PFSK-1 (cell line): ENCODE data around the gene ZMYND15.

ENCODE experiments used
- FOXP2 ChIP-seq: optimal IDR thresholded peaks from 2 replicates; pipeline ENCODE3; 2011; ENCODE audit warnings: borderline replicate concordance, control low read depth, inconsistent platforms; ENCODE audit not compliant: insufficient read depth; ENCODE audit errors: extremely low read length, extremely low read depth
- POLR2AphosphoS5 ChIP-seq: IDR thresholded peaks from 2 replicates; pipeline ENCODE4 v1.6.1; 2012; ENCODE audit warnings: low read depth, mild to moderate bottlenecking, control low read depth, low read length, moderate library complexity
- SIN3A ChIP-seq: IDR thresholded peaks from 2 replicates; pipeline ENCODE4 v1.6.1; 2012; ENCODE audit warnings: mild to moderate bottlenecking, low read length, moderate library complexity, borderline replicate concordance; ENCODE audit not compliant: insufficient read depth
- TAF1 ChIP-seq: IDR thresholded peaks from 2 replicates; pipeline ENCODE4 v1.6.1; 2012; ENCODE audit warnings: low read length, control low read depth, borderline replicate concordance; ENCODE audit not compliant: insufficient read depth
- TF ChIP-seq, protein P1 (sequence below), 2 experiments: IDR thresholded peaks; 2 replicates each; pipeline versions ENCODE4 v1.6.1 to v1.8.0; 2011 to 2012; ENCODE audit warnings: low read depth in 2 of 2, low read length in 2 of 2, control low read depth in 1 of 2, inconsistent platforms in 1 of 2, mild to moderate bottlenecking in 1 of 2, moderate library complexity in 1 of 2; ENCODE audit not compliant: insufficient read depth in 1 of 2

Gene ZMYND15

DNA sequence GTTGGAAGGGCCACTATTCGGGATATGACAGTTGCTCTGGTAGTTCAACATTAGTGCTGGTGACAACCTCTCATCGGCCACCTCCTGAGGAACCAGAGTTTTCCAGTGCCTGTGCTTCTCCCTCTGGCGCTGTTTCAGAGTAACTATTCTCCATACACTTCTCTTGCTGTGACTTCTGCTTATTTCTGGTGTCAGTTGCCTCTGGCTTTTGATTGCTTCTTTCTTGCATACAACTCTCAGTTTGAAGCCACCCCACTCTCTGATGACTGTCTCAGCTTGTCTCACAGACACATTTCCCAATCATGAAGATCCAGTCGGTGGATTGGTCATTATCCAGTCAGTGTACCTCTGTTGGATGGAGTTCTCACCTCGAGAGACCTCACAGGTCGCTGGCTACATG is 28.7 kb downstream of the ZMYND15 start:
- TF ChIP-seq SIN3A: no peak
- no peak for TF ChIP-seq FOXP2
- no peak for TF ChIP-seq TAF1
- TF ChIP-seq POLR2AphosphoS5: no peak
- TF ChIP-seq, protein P1, sequence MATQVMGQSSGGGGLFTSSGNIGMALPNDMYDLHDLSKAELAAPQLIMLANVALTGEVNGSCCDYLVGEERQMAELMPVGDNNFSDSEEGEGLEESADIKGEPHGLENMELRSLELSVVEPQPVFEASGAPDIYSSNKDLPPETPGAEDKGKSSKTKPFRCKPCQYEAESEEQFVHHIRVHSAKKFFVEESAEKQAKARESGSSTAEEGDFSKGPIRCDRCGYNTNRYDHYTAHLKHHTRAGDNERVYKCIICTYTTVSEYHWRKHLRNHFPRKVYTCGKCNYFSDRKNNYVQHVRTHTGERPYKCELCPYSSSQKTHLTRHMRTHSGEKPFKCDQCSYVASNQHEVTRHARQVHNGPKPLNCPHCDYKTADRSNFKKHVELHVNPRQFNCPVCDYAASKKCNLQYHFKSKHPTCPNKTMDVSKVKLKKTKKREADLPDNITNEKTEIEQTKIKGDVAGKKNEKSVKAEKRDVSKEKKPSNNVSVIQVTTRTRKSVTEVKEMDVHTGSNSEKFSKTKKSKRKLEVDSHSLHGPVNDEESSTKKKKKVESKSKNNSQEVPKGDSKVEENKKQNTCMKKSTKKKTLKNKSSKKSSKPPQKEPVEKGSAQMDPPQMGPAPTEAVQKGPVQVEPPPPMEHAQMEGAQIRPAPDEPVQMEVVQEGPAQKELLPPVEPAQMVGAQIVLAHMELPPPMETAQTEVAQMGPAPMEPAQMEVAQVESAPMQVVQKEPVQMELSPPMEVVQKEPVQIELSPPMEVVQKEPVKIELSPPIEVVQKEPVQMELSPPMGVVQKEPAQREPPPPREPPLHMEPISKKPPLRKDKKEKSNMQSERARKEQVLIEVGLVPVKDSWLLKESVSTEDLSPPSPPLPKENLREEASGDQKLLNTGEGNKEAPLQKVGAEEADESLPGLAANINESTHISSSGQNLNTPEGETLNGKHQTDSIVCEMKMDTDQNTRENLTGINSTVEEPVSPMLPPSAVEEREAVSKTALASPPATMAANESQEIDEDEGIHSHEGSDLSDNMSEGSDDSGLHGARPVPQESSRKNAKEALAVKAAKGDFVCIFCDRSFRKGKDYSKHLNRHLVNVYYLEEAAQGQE (IDR thresholded peaks at IDR 0.05; ENCODE audit: insufficient read depth in 1 of 2, low read depth in 2 of 2, low read length in 2 of 2): no peak

DNA sequence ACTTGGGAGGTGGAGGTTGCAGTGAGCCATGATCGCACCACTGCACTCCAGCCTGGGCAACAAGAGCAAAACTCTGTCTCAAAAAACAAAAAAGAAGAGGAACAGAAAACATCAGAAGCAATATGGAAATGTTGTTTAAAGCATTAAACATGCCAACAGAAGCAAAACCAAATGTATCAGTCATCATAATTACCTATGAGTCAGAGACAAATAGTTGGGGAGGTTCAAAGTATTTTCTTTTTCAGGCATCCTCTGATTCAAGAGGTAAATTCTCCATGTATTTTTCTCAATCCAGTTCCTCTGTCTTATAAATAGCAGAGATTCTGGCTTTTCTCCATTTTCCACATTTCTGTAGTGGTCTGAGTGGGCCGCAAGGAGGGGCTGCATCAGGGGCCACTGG is 30.0 kb downstream of the ZMYND15 start:
- TF ChIP-seq FOXP2: no peak
- TF ChIP-seq, protein P1 (IDR thresholded peaks at IDR 0.05; ENCODE audit: insufficient read depth in 1 of 2, low read depth in 2 of 2, low read length in 2 of 2): no peak
- TF ChIP-seq POLR2AphosphoS5: no peak

DNA sequence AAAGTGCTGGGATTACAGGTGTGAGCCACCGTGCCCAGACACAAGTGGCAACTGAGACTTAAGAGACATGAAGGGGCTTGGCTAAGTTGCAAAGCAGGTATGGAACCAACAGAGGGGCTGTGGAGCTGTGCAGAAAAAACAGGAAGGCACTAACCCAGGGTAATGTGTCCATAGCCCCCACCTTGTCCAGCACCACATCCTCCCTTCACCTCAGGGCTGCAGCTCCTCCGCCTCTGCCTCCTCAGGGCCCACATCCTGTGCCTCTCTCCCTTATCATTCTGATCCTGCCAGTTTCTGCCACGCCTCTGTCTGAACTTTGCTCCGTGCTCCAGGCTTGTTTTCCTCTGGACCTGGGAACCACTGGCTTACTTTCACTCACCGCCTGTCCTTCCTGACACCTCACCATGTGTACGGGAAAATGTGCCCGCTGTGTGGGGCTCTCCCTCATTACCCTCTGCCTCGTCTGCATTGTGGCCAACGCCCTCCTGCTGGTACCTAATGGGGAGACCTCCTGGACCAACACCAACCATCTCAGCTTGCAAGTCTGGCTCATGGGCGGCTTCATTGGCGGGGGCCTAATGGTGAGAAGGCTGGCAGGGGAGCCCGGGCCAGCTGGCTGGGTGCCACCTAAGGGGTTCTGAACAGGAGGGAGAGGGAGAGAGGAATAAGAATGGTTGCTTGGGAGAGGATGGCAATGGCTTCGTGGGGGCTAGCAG is 32.0 kb downstream of the ZMYND15 start, which contains the start of gene TM4SF5:
Gene TM4SF5 (plus strand): TSS at position 368 of the 716 bp plus-strand sequence. CDS start 37 bp downstream, at position 405.
- peak; percentile 20 for TF ChIP-seq FOXP2
- TF ChIP-seq TAF1: no peak

DNA sequence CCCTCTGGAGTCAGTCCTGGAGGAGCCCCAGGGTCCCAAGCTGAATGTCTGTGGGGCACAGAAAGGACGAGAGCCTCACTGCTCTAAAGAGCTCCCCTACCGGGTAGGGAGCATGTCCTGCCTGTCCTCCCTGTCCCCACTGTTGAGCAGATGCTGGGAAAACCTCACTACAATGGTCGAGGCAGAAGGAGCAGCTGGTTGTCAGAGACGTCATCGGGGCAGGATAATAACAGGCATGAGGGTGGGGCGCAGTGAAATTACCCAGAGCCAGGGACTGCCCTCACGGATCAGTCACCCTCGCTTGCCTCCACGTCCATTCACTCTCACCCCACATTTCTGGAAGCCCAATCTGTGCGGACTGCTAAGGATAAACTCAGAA is 32.6 kb downstream of the ZMYND15 start:
- TF ChIP-seq FOXP2: no peak
- TF ChIP-seq, protein P1 (IDR thresholded peaks at IDR 0.05; ENCODE audit: insufficient read depth in 1 of 2, low read depth in 2 of 2, low read length in 2 of 2): no peak
- no peak for TF ChIP-seq POLR2AphosphoS5
- no peak for TF ChIP-seq TAF1
- TF ChIP-seq SIN3A: no peak

DNA sequence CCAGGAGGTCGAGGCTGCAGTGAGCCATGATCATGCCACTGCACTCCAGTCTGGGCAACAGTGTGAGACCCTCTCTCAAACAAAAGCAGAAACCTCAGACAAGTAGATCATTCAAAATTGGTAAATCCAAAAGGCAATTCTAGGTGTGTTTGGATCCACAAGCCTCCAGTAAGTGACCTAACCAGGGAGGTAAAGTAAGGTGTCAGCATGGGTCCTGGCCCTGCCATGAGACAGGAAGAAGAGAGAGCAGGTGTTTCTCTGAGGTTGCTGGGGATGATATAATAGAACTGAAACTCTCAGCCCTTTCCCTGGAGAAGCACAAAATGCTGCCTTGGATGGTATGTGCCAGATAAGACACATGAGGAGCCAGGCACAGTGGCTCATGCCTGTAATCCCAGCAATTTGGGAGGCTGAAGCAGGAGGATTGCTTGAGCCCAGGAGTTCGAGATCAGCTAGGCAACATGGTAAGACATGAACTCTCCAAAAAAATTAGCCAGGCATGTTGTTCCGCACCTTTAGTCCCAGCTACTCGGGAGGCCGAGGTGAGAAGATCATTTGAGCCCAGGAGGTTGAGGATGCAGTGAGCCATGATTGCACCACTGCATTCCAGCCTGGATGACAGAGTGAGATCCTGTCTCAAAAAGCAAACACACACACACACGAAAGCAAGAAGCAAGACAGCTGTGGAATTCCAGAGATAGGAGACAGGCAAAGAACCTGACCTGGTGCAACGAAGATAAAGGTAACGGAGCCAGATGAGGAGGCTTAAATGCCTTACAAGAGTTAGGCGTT is 38.5 kb downstream of the ZMYND15 start:
- no peak for TF ChIP-seq FOXP2
- TF ChIP-seq, protein P1 (IDR thresholded peaks at IDR 0.05; ENCODE audit: insufficient read depth in 1 of 2, low read depth in 2 of 2, low read length in 2 of 2): no peak
- no peak for TF ChIP-seq POLR2AphosphoS5
- TF ChIP-seq SIN3A: no peak
- no peak for TF ChIP-seq TAF1
